ENCODE results near the gene PRRT1B.
A peak's percentile ranks its signal among the peaks of the same experiment; 100 is the strongest.
"Not testable (repeated sequence)": the region's sequence is repeated elsewhere in the genome, so short reads cannot be mapped to it uniquely, and the experiment has no call there.

Gene PRRT1B

DNA sequence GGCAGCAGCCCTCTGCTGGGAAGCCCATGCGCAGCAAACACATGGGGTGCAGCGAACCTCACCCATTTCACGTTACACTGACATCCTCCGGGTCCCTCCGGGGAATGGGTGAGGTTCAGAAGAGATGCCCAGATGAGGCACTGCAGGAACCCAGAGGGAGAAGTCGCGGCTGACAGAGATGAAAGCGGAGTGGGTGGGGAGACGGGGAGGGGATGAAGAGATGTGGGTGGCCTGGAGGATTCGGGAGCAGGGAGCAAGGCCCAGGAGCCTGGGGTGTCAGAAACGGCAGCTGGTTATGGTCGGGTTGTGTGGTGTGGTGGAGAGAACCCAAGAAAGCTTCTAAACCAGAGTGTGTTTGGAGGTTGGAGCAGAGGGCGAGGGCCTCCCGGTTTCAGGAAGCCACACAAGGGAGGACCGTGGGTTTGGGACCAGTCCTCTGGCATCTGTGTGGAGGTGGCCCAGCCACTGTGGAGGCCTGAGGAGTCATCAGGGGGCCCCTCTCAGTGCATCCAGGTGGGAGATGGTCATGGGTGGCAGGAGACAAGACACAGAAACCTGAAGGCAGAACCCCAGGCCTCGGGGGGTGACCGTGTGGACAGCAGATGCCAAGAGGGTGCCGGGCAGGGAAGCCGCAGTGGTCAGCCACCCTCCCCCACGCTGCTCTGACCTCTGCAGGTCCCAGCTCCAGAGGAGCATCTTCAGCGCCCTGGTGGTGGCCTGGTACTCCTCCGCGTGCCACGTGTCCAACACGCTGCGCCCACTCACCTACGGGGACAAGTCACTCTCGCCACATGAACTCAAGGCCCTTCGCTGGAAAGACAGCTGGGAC lies 22.9 kb upstream of the PRRT1B start:
- no peak for DNase-seq (ENCODE audit: low read depth)

DNA sequence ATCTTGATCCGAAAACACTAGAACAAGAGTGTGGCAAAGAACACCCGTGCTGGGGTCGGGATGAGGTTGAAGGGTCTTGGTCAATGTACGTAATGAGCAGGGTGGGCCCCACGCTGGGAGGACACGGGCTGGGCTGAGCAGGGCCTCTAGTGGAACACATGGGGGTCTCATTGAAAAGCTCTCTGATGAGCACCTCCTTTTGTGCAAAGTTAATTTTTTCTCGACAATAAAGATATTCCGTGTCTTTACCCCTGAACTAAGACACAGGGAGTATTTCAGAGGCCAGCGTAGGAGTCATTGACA lies 22.3 kb upstream of the PRRT1B start:
- DNase-seq (ENCODE audit: low read depth), result no peak

DNA sequence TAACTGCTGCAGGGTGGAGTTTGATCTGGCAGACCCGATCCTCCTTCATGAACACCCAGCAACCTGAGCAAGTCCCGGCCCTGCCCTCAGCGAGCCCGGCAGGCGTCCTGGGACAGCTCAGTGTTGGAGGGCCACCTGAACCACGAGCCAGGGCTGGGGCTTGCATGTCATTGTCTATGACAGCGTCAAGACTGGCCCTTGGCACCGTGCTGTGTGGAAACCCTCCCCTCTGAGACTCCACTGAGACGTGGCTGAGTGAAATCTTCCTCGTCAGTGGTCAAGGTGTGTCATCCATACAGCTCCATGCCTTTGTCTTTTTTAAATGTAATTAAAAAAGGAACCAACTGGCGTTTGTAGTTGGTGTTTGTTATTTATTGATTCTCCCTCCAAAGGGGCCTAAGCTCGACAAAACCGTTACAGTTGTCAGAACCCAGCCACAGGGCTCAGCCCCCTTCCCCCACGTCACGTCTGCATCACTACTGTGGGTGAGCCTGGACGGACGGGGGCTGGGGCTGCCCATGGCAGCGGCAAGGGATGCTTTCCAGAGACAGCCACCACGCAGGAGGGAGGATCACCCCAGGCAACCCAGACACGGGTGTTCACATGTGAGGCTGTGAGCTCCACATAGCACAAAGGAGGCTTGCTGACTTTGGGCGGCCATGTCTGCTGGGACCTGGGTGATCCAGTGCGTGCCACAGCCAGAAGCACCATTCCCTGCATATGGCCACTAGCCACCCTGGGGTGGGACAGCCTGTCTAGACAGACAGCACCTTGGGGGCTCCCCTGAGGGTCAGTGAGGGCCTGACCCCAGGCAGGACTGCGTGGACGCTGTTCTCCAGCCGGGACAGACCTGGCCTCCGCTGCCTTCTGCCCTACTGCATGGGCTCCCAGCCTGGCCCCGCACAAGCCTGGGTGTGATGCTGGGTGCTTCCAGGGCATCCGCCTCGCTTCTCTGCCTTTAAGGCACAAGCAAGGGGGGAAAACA lies 21.6 kb upstream of the PRRT1B start:
- no peak for DNase-seq (ENCODE audit: low read depth)

DNA sequence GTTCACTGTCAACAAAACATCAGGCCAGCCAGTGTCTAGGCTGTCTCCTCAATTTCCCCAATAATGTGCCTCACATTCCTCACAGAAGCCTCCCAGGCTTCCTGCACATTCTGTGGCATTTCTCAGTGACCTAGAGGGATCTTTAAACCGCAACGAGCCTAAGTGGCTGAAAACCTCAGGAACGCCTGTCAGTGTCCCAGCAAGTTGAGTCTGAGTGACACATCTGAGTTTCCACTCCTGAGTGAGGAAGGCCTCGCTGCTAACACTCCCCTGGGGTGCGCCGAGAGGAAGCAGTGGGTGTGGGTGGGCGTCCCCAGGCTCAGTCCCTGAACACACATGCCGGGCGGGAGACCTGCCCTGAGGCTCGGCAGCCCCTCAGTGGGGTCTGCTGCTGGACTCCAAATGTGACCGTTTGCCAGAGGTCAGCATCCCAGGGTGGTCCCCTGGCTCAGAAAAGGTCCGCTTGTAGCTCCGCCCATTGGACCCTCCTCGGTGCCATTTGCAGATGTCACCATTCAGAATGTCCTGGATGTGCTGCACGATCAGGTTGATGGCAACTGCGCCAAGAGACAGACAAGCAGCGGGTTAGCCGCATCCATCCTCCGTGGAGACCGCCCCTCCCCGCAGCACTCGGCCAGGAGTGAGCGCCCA lies 20.5 kb upstream of the PRRT1B start:
- no peak for DNase-seq (ENCODE audit: low read depth)

DNA sequence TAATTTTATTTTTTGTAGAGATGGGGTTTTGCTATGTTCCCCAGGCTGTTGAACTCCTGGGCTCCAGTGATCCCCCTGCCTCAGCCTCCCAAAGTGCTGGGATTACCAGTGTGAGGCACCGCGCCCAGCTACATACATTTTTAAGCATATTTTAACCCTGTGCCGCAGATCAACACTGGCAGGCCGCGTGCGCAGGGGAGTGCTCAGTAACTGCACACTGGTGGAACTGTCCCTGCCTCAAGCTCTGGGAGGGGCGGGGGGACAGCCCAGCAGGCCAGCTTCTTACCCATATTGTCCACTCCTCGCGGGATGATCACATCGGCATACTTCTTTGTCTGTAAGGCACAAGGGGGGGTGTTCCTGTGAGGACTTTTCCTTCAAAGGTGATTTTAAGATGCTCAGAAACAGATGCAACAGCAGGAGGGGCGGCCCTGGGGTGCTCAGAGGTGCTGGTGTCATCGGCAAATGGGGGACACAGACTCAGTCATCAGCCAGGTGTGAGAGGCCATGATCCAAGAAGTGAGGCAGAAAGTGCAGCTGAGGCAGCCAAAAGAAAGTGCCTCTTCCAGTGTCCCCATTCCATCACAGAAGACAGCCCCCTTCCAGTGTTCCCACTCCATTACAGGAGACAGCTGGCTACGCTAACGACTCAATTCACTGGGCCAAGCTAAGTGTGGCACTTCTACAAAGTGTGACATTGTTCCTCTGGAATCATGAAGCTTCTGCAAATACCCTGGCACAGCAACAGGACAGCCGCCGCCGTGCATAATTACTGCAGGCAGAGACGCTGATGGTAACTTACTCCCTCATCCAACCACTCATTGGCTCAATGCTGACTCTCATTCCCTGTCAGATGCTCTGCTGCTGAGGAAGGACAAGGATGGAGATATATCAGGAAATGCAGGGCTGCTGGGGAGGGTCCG lies 19.4 kb upstream of the PRRT1B start:
- no peak for DNase-seq (ENCODE audit: low read depth)

DNA sequence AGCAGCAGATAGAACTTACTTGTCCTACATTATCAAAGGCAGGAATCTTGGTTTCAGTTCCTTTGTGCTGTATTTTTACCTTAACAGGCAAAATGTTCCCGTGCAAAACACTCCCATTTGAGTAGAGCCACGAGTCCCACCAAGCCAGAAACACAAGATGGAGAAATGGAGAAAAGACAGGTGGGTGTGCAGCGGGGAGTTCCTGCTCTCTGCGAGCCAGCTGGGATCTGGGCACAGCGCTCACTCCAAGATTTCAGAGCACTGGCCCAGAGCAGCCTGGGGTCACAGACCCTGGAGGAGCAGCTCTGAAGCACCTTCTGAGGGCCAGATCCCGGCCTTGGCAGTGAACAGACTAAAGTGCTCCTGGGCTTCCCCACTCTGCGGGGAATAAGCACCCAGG lies 17.1 kb upstream of the PRRT1B start:
- DNase-seq (ENCODE audit: low read depth), result no peak

DNA sequence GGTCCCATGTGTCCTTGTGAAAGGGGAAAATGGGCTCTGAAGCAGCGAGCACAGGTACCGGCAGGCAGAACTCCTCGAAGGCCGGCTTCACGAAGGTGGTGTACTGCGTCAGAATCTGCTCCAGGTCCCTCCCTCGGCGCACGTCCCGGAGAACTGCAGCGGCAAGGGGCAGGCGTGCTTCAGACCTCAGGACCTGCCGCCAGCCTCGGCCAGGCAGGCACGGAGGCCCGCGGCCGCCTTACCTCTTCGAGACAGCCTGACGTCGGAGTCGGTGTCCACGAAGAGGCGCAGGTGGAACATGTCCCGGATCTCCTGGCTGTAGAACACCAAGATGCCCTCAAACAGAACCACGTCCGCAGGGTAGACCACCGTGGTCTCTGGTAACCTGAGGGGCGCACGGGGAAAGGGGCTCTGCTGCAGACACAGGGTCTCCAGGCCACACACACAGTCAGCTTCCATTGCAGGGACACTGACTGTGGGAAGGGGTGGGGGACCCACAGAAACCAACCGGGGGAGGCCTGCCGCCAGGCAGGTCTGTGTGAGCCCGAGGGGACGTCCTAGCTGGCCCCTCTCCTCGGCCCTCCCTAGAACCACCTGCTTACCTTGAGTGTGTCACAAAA lies 16.3 kb upstream of the PRRT1B start:
- no peak for DNase-seq (ENCODE audit: low read depth)

DNA sequence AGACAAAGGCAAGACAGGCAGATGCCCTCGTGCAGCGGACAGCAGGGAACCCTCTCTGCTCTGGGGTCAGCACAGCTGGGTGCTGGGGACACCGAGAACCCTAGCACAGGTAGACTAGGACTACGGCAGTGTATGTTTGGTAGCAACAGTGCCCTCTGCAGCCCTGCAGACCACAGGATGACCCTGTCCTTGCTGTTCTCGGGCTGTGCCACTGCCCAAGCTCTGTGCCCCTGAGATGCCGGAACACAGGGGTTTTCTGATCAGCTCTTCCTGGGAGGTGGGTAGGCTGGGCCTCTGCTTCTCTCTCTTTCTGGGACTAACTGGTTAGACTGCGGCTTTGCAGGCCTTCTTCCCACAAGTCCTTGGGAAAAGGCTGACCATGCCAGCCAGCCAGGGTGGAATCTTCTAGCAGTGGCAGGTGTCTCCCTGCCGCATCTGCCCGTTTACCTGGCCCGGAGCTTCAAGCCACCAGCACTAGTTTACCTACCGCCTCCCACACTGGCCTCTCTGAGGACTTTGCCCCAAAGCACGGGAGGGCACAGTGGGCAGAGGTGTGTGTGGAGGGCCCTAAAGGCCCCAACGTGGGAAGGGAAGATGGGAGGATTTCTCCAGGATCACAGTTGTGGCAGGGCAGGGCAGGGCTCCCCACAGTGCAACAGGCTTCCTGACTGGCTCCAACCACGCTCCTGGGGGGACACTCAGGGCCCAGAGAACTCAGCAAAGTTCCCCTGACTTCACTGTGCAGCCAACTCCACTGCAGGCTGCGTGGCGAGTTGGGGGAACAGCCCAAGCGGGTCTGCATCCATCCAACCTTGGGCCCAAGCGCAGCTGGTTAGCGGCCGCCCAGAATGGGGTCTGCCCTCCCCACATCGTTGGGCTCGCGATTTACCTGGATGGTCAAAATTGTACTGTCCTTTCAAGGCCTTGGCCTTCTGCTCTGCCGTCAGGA lies 15.5 kb upstream of the PRRT1B start:
- DNase-seq (ENCODE audit: low read depth), result no peak

DNA sequence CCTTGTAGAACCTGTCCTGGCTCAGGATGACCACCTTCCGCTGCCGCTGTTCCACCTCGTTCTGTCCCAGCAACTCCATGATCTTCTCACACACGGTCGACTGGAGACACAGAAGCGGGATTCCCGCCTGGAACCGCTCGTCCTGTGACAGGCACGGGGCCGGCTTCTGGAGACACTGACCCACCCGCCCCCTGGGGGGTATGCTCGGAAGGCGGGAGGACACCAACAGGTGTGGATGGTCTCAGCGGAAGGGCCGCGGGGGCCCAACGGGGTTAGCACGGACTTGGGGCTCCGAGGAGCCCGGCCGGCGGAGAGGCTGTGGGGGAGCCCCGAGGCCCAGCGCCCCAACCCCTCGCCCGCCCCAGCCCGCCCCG lies 14.8 kb upstream of the PRRT1B start:
- no peak for DNase-seq (ENCODE audit: low read depth)

DNA sequence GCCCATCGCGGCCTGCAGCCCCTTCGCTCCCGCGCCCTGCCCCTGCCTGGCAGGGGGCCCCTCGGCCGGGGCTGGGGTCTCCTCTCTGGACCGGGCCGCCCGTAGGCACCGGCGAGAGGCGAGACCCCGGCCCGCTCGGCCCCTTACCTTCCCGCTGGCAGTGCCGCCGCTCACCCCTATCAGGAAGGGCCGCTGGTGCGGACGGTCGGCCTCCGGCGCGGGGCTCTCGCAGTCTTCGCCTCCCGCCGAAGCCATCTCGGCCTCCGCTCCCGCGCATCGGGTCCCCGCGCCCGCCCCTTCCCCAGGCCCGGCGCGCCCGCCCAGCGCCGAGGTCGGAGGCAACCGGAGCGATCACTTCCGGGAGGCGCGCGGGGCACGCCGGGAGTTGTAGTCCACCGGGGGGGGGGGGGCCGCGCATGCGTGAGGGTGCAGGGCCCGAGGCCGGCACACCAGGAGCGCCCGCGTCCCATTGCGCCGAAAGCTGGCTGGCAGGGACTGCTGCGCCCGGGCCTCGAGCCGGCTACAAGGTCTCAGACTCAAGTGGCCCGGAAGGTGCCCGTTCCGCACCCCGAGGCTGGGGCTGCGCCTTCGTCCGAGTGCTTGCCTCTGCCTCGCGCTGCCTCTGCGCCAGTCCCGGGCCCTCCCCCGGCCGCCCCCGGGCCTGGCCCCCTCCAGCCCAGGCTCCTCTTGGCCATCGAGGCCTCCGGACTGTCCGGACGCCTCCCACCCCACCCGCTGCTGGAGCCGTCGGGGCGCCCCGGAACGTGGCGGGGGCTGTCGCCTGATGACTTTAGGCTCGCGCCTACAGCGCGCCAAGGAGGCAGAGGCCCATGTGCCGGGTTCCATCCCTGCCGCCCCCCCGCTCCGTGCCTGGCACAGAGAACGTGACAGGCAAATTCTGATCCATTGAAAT lies 14.1 kb upstream of the PRRT1B start, which contains the start of gene UCK1:
UCK1 (minus strand) TSS at position 344 of the 913 bp plus-strand sequence; CDS start at position 255, 89 bp downstream.
- peak; percentile 47 for DNase-seq (ENCODE audit: low read depth)

DNA sequence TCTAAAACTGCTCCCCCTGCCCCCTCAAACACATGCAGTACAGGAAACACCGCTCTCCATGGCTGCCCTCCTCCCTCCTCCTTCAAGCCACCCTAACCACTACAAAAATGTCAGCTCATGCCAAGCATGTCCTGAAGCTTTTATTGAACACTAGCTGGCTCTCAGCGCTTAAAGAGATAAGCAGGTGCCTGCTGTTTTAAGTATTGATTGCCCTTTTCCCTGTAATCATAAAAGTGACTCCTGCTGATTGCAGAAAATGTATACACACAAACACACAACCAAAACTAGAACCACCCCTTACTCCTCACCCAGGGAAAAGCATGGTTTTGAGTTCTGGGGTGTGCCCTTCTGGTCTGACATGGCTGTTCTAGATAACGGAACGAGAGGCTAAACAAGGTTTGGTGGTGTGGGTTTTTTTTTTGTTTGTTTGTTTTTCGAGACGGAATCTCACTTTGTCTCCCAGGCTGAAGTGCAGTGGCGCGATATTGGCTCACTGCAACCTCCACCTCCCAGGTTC lies 10.5 kb upstream of the PRRT1B start:
- no peak for DNase-seq (ENCODE audit: low read depth)

DNA sequence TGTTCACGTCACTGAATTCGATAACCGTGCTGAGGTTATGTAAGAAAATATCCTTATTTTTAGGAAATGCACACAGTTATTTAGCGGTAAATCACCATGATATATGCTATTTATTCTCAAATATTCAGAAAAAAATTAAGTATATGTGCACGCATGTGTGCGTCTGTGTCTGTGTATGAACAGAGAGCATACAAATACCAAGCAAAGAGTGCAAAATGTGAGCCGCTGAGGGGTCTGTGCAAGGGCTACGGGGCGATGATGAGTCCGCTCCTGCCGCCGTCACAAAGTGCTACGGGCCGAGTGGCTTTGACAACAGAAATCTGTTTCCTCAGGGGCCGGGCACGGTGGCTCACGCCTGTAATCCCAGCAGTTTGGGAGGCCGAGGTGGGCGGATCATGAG lies 7.4 kb upstream of the PRRT1B start:
- DNase-seq (ENCODE audit: low read depth), result no peak

DNA sequence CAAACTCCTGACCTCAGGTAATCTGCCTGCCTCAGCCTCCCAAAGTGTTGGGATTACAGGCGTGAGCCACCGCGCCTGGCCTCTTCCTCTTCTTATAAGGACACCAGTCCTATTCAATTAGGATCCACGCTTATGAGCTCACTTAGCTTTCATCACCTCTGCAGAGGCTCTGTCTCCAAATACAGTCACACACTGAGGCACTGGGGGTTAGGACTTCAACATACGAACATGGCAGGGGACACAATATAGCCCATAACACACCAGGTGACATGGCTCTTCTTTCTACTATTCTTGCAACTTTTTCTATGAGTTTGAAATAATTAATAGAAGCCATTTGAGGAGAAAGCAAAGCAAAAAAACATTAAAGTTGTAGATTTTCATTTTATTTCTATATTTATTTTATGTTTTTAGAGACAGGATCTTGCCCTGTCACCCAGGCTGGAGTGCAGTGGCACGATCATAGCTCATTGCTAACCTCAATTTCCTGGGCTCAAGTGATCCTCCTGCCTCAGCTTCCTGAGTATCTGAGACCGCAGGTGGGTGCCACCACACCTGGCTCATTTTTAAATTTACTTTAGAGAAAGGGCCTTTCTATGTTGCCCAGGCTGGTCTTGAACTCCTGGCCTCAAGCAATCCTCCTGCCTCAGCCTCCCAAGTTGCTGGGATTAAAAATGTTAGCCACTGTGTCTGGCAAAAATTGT lies 6.0 kb upstream of the PRRT1B start:
- DNase-seq (ENCODE audit: low read depth), result no peak

DNA sequence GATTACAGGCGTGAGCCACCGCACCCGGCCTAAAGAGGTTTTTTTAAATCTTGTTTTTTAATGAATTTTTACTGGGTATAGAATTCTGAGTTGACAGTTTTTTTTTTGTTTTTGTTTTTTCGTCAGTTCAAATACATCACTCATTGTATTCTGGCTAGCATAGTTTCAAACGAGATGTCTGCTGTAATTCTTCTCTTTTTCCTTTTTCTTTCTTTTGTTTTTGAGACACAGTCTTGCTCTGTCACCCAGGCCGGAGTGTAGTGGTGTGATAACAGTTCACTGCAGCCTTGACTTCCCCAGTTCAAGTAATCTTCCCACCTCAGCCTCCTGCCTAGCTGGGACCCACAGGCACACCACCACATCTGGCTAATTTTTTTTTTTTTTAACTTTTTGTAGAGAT lies 2.2 kb upstream of the PRRT1B start:
- DNase-seq (ENCODE audit: low read depth), result no peak

DNA sequence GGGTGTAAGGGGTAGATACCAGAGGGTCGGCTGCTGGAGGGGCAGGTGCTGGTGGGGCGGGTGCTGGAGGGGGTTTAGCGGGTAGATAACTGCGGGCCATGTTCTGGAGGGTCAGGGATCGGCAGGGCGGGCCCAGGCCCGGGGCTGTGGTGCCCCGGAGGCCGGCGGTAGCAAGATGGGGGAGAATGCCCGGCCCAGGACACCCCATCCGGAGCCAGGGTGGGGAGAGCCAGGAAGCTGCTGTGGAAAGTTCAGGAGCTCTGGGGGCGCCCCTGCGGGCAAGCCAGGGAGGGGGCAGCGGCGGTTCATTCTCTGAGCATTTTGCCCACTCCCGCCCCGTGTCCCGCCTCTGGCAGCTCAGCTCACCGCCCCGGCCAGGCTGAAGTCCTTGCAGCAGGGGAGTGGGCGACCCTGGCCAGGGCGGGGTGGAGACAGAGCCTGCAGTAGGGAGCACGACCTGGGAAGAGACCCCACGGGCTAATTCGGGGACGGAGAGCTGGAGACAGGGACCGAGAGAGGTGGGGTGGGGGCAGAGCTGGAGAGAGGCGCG lies 538 bp downstream of the PRRT1B start:
- no peak for DNase-seq (ENCODE audit: low read depth)

DNA sequence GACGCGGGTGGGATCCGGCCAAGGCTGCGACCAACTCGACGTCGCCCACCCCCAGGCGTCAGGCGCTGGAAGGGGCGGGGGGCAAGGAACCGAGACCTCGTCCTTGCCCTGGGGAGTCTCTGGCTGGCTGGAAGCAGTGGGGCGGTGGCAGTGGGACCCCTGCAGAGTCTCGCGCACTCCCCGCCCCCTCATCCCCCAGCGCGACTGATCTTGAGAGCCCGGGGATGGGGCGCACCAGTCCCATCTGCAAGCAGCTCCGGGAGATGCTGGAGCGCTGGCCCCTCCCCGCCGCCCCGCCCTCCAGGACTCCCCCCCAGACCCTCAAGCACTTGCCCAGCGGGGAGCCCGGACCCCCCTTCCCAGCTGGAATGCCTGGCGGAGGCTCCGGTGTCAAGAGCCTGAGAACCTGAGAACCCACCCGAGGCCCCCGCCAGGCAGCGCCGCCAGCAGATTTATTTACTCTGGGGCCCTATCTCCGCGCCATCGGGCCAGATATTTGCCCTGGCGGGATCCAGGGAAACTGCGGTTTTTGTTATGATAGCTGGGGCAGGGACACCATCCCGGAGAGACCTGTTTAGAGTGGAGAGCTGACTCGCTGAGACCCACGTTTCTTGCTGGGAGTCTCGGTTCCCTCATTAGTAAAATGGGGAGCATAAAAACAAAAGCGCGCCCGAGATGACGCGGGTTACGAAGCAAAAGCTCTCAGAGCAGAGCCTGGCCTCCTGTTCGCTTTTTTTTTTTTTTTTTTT lies 1.2 kb downstream of the PRRT1B start:
- no peak for DNase-seq (ENCODE audit: low read depth)

DNA sequence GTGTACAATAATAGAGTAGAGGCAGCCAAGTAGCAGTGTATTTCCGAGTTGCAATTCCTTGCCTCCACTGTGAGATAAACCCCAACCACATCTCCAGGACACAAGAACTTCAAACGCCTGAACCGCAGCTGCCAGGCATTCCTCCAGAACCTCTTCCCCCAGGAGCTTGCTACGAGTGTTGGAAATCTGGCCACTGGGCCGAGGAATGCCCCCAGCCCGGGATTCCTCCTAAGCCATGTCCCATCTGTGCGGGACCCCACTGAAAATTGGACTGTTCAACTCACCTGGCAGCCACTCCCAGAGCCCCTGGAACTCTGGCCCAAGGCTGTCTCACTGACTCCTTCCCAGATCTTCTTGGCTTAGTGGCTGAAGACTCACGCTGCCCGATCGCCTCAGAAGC lies 3.9 kb downstream of the PRRT1B start:
- not testable (repeated sequence) for DNase-seq (ENCODE audit: low read depth)

Data from stimulated activated CD8-positive, alpha-beta memory T cell treated with anti-CD3 and anti-CD28 coated beads, Interleukin-7, amount 100 ng/mL, for 24 hours (primary cell).